Lower leg skin (tissue), 4 donors: ENCODE measurements around the gene SMO. TPM values are rescaled to one million over a fixed set of nuclear protein-coding genes. Genes with fewer than 3 reads are reported as not detected.

Experiments used
- DNase-seq, 2 donors: peaks; one replicate each; pipeline ENCODE4 v3.0.0-alpha.2; 2019; ENCODE audit warnings: low spot score in 2 of 2
- H3K4me3 ChIP-seq: fragments of 200-600 bp; sonication (generic); 2 replicates; pipeline ENCODE4 v1.5.1; 2017; ENCODE audit warnings: mild to moderate bottlenecking, low read depth; ENCODE audit not compliant: poor library complexity, severe bottlenecking
- POLR2A ChIP-seq, 2 donors: fragments of 450-650 bp; IDR thresholded peaks; one replicate each; pipeline ENCODE4 v1.6.1; 2016 to 2017; ENCODE audit warnings: antibody characterized with exemption in 2 of 2, mild to moderate bottlenecking in 1 of 2, moderate library complexity in 1 of 2
- WGBS, 2 donors: methylation state at CpG; one replicate each; pipeline ENCODE4 v1.1.5; 2018; 5-methylcytosine and 5-hydroxymethylcytosine counted together
- intact Hi-C: fragments of 100-400 bp; cut with DNase I; formaldehyde crosslinking; loops from one replicate; pipeline ENCODE4 v1.15.0; 2023; ENCODE audit warnings: low total_unique reads
- total RNA-seq, 4 donors: library from RNA; depleted of rRNA; stranded (reverse); fragments of >200 nt; gene quantifications; one replicate each; pipeline ENCODE4 v1.1.0, GENCODE V29; 2016
- TF ChIP-seq, protein P1 (sequence below), 3 donors: fragments of 450-650 bp; IDR thresholded peaks; one replicate each; pipeline ENCODE4 v1.5.1; 2016; ENCODE audit warnings: antibody characterized with exemption in 3 of 3, mild to moderate bottlenecking in 3 of 3, moderate library complexity in 2 of 3

Gene SMO
- total RNA-seq: 10 to 100 TPM in 3 of 4 donors, 1 to 10 TPM in 1; 9.7 to 19.4 (median 14.7) TPM

- WGBS, 2 donors: 0 to 2% methylated on average over 10 to 46 of the region's 48 CpGs
- peak within 1 kb of the TSS; percentile 59 for H3K4me3 ChIP-seq
- DNase-seq: peak in 1 of 2 donors; percentile 89
- TF ChIP-seq POLR2A (IDR thresholded peaks at IDR 0.05): no peak
- TF ChIP-seq, protein P1, sequence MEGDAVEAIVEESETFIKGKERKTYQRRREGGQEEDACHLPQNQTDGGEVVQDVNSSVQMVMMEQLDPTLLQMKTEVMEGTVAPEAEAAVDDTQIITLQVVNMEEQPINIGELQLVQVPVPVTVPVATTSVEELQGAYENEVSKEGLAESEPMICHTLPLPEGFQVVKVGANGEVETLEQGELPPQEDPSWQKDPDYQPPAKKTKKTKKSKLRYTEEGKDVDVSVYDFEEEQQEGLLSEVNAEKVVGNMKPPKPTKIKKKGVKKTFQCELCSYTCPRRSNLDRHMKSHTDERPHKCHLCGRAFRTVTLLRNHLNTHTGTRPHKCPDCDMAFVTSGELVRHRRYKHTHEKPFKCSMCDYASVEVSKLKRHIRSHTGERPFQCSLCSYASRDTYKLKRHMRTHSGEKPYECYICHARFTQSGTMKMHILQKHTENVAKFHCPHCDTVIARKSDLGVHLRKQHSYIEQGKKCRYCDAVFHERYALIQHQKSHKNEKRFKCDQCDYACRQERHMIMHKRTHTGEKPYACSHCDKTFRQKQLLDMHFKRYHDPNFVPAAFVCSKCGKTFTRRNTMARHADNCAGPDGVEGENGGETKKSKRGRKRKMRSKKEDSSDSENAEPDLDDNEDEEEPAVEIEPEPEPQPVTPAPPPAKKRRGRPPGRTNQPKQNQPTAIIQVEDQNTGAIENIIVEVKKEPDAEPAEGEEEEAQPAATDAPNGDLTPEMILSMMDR (IDR thresholded peaks at IDR 0.05): no peak
- intact Hi-C loops: no loop called here
Observed at GRCh38 chr7:129188372-129188891, at the start of gene SMO. Gene SMO (plus strand): TSS chr7:129188633. CDS start chr7:129189152, 519 bp downstream.

- no peak overlapping the region for H3K4me3 ChIP-seq
- intact Hi-C loops: no loop called here
- 46 to 49% methylated on average over 10 of the region's 10 CpGs for WGBS, 2 donors
- DNase-seq: no peak
- TF ChIP-seq POLR2A (IDR thresholded peaks at IDR 0.05): no peak
- TF ChIP-seq, protein P1 (IDR thresholded peaks at IDR 0.05): no peak
Observed at GRCh38 chr7:129143724-129144094, 44.7 kb upstream of the SMO start.

DNA sequence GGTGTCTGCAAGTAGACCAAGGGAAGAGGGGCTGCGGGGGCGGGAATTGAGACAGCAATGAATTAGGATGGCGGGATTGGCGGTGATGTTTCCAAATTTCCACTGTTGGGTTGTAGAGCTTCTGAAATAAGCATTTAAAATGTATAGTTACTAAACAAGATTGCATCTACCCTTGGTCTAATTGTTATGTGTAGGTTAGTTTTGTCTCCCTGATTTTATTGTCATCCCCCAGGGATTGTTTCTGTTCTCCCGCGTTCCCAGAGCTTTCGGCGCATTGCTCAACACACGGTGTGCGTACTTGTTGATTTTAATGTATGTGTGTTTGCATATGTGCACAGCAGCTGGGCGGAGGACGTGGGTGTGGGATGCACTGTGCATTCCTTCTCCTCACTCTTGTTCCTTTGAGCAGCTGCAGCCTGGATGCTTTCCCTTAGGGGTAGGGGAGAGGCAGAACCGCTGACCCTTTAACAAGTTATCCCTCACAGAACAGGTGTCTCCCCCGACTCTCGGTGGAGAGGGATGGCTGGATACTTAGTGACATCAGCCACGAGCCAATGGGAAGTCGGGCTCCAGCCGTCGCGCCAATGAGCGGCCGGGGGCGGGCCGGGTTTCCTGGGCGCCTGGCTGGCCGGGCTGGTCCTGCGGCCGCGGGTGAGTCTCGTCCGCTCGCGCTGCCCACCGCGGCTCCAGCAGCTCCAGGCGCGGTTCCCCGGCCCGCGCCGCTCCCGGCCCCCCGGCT is 44.2 kb upstream of the SMO start, which contains the start of gene TSPAN33:
TSPAN33 (plus strand) TSS at position 613 of the 739 bp plus-strand sequence. CDS start 274 bp downstream, outside the sequence.
- no peak for TF ChIP-seq POLR2A (IDR thresholded peaks at IDR 0.05)
- TF ChIP-seq, protein P1 (IDR thresholded peaks at IDR 0.05): no peak
- H3K4me3 ChIP-seq: peak within 1 kb of the TSS; percentile 15
- 5% methylated on average over 15 to 20 of the region's 43 CpGs for WGBS, 2 donors
- peak; percentile 58 to 95 for DNase-seq
- intact Hi-C loops: no loop called here

DNA sequence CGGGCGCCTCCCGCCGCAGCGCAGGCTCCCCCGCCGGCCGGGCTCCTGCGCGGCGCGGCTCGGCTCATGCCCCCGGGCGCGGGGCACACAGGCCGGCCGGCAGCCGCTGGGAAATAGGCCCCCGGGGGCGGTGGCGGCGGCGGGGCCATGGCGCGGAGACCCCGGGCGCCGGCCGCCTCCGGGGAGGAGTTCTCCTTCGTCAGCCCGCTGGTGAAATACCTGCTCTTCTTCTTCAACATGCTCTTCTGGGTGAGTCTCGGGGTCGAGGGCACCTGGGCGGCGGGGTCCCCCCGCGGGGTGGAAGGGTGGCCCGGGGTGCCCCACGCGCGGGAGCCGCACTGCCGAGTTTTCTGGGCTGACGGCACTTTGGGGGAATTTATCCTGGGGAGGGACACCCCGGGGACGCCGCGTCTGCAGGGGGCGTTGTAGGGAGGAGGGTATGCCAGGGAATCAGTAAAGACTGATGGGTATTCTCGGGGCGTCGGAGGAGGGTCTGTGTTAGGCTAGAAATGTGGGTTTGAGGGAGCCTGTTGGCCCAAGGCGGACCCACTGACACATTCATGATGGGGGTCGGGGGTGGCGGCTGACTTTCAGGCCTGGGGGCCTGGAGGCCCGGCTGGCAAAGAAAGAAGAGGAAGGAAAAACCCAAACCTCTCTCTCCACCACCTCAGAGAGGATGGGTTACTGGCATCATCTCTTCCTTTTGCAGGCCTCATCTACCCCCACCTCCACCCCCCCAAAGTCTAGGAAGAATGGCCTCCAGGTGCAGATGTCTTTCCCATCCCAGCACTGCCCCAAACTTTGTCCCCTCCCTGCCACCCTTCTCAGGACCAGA is 43.4 kb upstream of the SMO start:
- WGBS, 2 donors: 13 to 16% methylated on average over 26 to 37 of the region's 58 CpGs
- no peak for TF ChIP-seq POLR2A (IDR thresholded peaks at IDR 0.05)
- TF ChIP-seq, protein P1 (IDR thresholded peaks at IDR 0.05): no peak
- intact Hi-C loops: no loop called here
- H3K4me3 ChIP-seq: peak overlapping the region; percentile 15
- DNase-seq: no peak

GRCh38 chr7:129146237-129146979 is 42.0 kb upstream of the SMO start:
- no peak for TF ChIP-seq POLR2A (IDR thresholded peaks at IDR 0.05)
- TF ChIP-seq, protein P1 (IDR thresholded peaks at IDR 0.05): no peak
- intact Hi-C loops: no loop called here
- DNase-seq: no peak
- 78% methylated on average over 8 of the region's 8 CpGs for WGBS, 2 donors
- no peak overlapping the region for H3K4me3 ChIP-seq
